ENCODE results near the gene ISX. TPM values are rescaled to one million over a fixed set of nuclear protein-coding genes. Genes with fewer than 3 reads are reported as not detected.

ISX gene
- total RNA-seq, 4 donors from 2014 or later = not detected

GRCh38 chr22:35126993-35127392, 61.0 kb downstream of the ISX start:
- Histone ChIP-seq H3K27ac (no peak overlapping the region), H3K9me3 (no peaks in the 10 kb centered on the region), H3K4me1 (no peaks in the 10 kb centered on the region), H3K36me3 (no peaks in the 10 kb centered on the region), H3K4me3 (no peak overlapping the region), H3K27me3 (peaks cover 40% of the 10 kb centered on the region)
- WGBS, 2 donors (ENCODE audit: low coverage in 1 of 2) = 72% methylated on average over 8 of the region's 8 CpGs; no CpG with 5 or more reads in 1 of the 2 donors
- ATAC-seq = no peak
- TF ChIP-seq CTCF (IDR thresholded peaks at IDR 0.05) (no peak), EP300 (IDR thresholded peaks at IDR 0.05) (no peak), POLR2A (IDR thresholded peaks at IDR 0.05) (no peak), POLR2AphosphoS5 (IDR thresholded peaks at IDR 0.05) (no peak)

GRCh38 chr22:35128637-35129036, 62.7 kb downstream of the ISX start:
- 67 to 80% methylated on average over 2 to 3 of the region's 3 CpGs for WGBS, 2 donors (ENCODE audit: low coverage in 1 of 2)
- TF ChIP-seq POLR2A (IDR thresholded peaks at IDR 0.05) (no peak), POLR2AphosphoS5 (IDR thresholded peaks at IDR 0.05) (no peak), EP300 (IDR thresholded peaks at IDR 0.05) (no peak), CTCF (IDR thresholded peaks at IDR 0.05) (no peak)
- ATAC-seq = no peak
- H3K27ac ChIP-seq = no peak overlapping the region
- no peak overlapping the region for H3K4me3 ChIP-seq
- no peaks in the 10 kb centered on the region for H3K36me3 ChIP-seq
- peaks cover 57% of the 10 kb centered on the region for H3K27me3 ChIP-seq
- no peaks in the 10 kb centered on the region for H3K9me3 ChIP-seq
- no peaks in the 10 kb centered on the region for H3K4me1 ChIP-seq

GRCh38 chr22:35131525-35132000, 65.6 kb downstream of the ISX start:
- Histone ChIP-seq H3K27ac (no peak overlapping the region), H3K27me3 (peaks cover 79% of the 10 kb centered on the region), H3K9me3 (no peaks in the 10 kb centered on the region), H3K4me3 (no peak overlapping the region), H3K36me3 (no peaks in the 10 kb centered on the region), H3K4me1 (no peaks in the 10 kb centered on the region)
- ATAC-seq = no peak
- TF ChIP-seq POLR2A (IDR thresholded peaks at IDR 0.05) (no peak), EP300 (IDR thresholded peaks at IDR 0.05) (no peak), CTCF (IDR thresholded peaks at IDR 0.05) (no peak), POLR2AphosphoS5 (IDR thresholded peaks at IDR 0.05) (no peak)
- WGBS, 2 donors (ENCODE audit: low coverage in 1 of 2) = 33 to 34% methylated on average over 4 of the region's 4 CpGs

GRCh38 chr22:35132568-35132967, 66.6 kb downstream of the ISX start:
- H3K36me3 ChIP-seq = no peaks in the 10 kb centered on the region
- WGBS, 2 donors (ENCODE audit: low coverage in 1 of 2) = 55 to 81% methylated on average over 2 of the region's 2 CpGs
- H3K9me3 ChIP-seq = no peaks in the 10 kb centered on the region
- no peak for ATAC-seq
- H3K27me3 ChIP-seq = peaks cover 76% of the 10 kb centered on the region
- no peak overlapping the region for H3K4me3 ChIP-seq
- no peak for TF ChIP-seq POLR2A (IDR thresholded peaks at IDR 0.05)
- no peak for TF ChIP-seq CTCF (IDR thresholded peaks at IDR 0.05)
- no peak for TF ChIP-seq POLR2AphosphoS5 (IDR thresholded peaks at IDR 0.05)
- no peak for TF ChIP-seq EP300 (IDR thresholded peaks at IDR 0.05)
- no peaks in the 10 kb centered on the region for H3K4me1 ChIP-seq
- H3K27ac ChIP-seq = no peak overlapping the region

GRCh38 chr22:35133702-35134380, 67.9 kb downstream of the ISX start:
- Histone ChIP-seq H3K27me3 (peaks cover 77% of the 10 kb centered on the region), H3K36me3 (no peaks in the 10 kb centered on the region), H3K9me3 (no peaks in the 10 kb centered on the region), H3K27ac (no peak overlapping the region), H3K4me3 (no peak overlapping the region), H3K4me1 (no peaks in the 10 kb centered on the region)
- WGBS, 2 donors (ENCODE audit: low coverage in 1 of 2) = 53% methylated on average over 9 to 14 of the region's 14 CpGs
- no peak for TF ChIP-seq POLR2AphosphoS5 (IDR thresholded peaks at IDR 0.05)
- no peak for TF ChIP-seq EP300 (IDR thresholded peaks at IDR 0.05)
- no peak for TF ChIP-seq CTCF (IDR thresholded peaks at IDR 0.05)
- TF ChIP-seq POLR2A (IDR thresholded peaks at IDR 0.05) = no peak
- ATAC-seq = no peak
